K562 (cell line): ENCODE measurements around the gene BAD. TPM values are rescaled to one million over a fixed set of nuclear protein-coding genes. Genes with fewer than 3 reads are reported as not detected.

ENCODE experiments used
- ATAC-seq: fragments of 200-7000 bp; cut with Tn5 transposase; 3 replicates; pipeline ENCODE4 v1.9.1; 2020; ENCODE audit warnings: moderate library complexity
- BruUV-seq: library from RNA; stranded (reverse); fragments of 400-500 nt; replicated peaks from 2 replicates; lab custom pipeline; 2021; lab: Mats Ljungman, UMichigan
- CTCF ChIA-PET: fragments of 300-600 bp; formaldehyde crosslinking; extraction: SDS; loops from one replicate; lab custom pipeline; 2021; ENCODE audit warnings: low intra/inter-chr PET ratio; lab: Yijun Ruan, JAX
- POLR2A ChIA-PET: fragments of 300-600, 350-650 bp; sonication (Branson Sonifier 250); formaldehyde crosslinking; extraction: SDS; loops from one replicate; lab custom pipeline; 2021; ENCODE audit warnings: antibody characterized with exemption, inconsistent platforms; lab: Yijun Ruan, JAX
- DNase-seq, 4 experiments: peaks; one replicate each; pipeline versions ENCODE4 v3.0.0 to v3.0.0-alpha.2; 2011 to 2018; ENCODE audit warnings: low spot score in 3 of 4, mixed read lengths in 3 of 4; ENCODE audit errors: extremely low read depth in 1 of 4
- FAIRE-seq: peaks from 2 replicates; lab custom pipeline; 2011; peaks lifted over from hg19 to GRCh38; lab: Jason Lieb, UNC
- H2AFZ ChIP-seq: 2 replicates; pipeline ENCODE4 v1.6.0; 2011; ENCODE audit warnings: low read depth, low read length, control low read depth, inconsistent platforms
- H3K27ac ChIP-seq: fragments of 200-600 bp; 3 replicates; pipeline ENCODE4 v1.8.0; 2011; ENCODE audit warnings: low read depth, mild to moderate bottlenecking, control low read depth, inconsistent platforms, low read length, moderate library complexity, mixed read lengths; ENCODE audit errors: extremely low read depth
- H3K27me3 ChIP-seq, 2 experiments: fragments of 300-600 bp in 1 of 2; 2 replicates in 1 of 2; 3 replicates in 1 of 2; pipeline versions ENCODE4 v1.6.0 to v1.8.0; 2011; ENCODE audit warnings: inconsistent platforms in 2 of 2, low read length in 2 of 2, mild to moderate bottlenecking in 1 of 2, mixed read lengths in 1 of 2, moderate library complexity in 1 of 2; ENCODE audit not compliant: control insufficient read depth in 2 of 2, insufficient read depth in 2 of 2
- H3K36me3 ChIP-seq: fragments of 300-600 bp; 3 replicates; pipeline ENCODE4 v1.8.0; 2011; ENCODE audit warnings: mild to moderate bottlenecking, low read length, inconsistent platforms; ENCODE audit not compliant: control insufficient read depth, insufficient read depth
- H3K4me1 ChIP-seq, 2 experiments: fragments of 200-600 bp in 1 of 2; replicated peaks in 1 of 2; 2 replicates in 1 of 2; 3 replicates in 1 of 2; pipeline versions ENCODE4 v1.5.1 to v1.8.0; 2011; ENCODE audit warnings: inconsistent platforms in 2 of 2, low read length in 2 of 2, mild to moderate bottlenecking in 1 of 2, mixed read lengths in 1 of 2, moderate library complexity in 1 of 2; ENCODE audit not compliant: control insufficient read depth in 2 of 2, insufficient read depth in 2 of 2
- H3K4me2 ChIP-seq: 2 replicates; pipeline ENCODE4 v1.6.1; 2011; ENCODE audit warnings: low read length, control low read depth, inconsistent platforms, mixed read lengths; ENCODE audit not compliant: insufficient read depth
- H3K4me3 ChIP-seq: fragments of 200-600 bp; sonication (generic), shearing (Covaris generic); 2 replicates; pipeline ENCODE4 v1.5.1; 2016; ENCODE audit warnings: control low read depth, inconsistent platforms
- H3K79me2 ChIP-seq: fragments of 200-600 bp; 3 replicates; pipeline ENCODE4 v1.8.0; 2011; ENCODE audit warnings: low read length, inconsistent platforms; ENCODE audit not compliant: control insufficient read depth, insufficient read depth
- H3K9ac ChIP-seq, 2 experiments: 2 replicates each; pipeline versions ENCODE4 v1.6.0 to v1.6.1; 2011; ENCODE audit warnings: low read depth in 2 of 2, low read length in 2 of 2, control low read depth in 1 of 2, inconsistent platforms in 1 of 2, mild to moderate bottlenecking in 1 of 2, mixed read lengths in 1 of 2; ENCODE audit not compliant: insufficient read depth in 1 of 2
- H3K9me1 ChIP-seq: one replicate; pipeline ENCODE4 v1.6.0; 2011; ENCODE audit warnings: inconsistent platforms, mild to moderate bottlenecking, low read length, moderate library complexity; ENCODE audit not compliant: control insufficient read depth, insufficient read depth
- H3K9me3 ChIP-seq: replicated peaks from 2 replicates; pipeline ENCODE4 v1.5.1; 2011; ENCODE audit warnings: low read depth, low read length, inconsistent platforms; ENCODE audit not compliant: control insufficient read depth, insufficient read depth
- H4K20me1 ChIP-seq: replicated peaks from 2 replicates; pipeline ENCODE4 v1.6.1; 2011; ENCODE audit warnings: low read length, inconsistent platforms, mixed read lengths; ENCODE audit not compliant: control insufficient read depth, insufficient read depth
- BRD4 ChIP-seq: fragments of 200-600 bp; sonication (generic); IDR thresholded peaks from 2 replicates; pipeline ENCODE4 v1.6.1; 2017; ENCODE audit warnings: inconsistent platforms
- CBFA2T2 ChIP-seq: fragments of 450-650 bp; conservative IDR thresholded peaks from 2 replicates; pipeline ENCODE4 v1.6.1; 2017; ENCODE audit warnings: mild to moderate bottlenecking
- FIP1L1 ChIP-seq: fragments of 200-400 bp; formaldehyde crosslinking; IDR thresholded peaks from 2 replicates; pipeline ENCODE4 v1.6.1; 2018; ENCODE audit warnings: mild to moderate bottlenecking, low read depth, low read length; ENCODE audit not compliant: poor library complexity, severe bottlenecking
- FOXA1 ChIP-seq: fragments of 450-650 bp; IDR thresholded peaks from 2 replicates; pipeline ENCODE4 v1.6.1; 2016; ENCODE audit warnings: mild to moderate bottlenecking, borderline replicate concordance
- GATAD2B ChIP-seq: fragments of 450-650 bp; IDR thresholded peaks from 2 replicates; pipeline ENCODE4 v1.6.1; 2017; ENCODE audit warnings: mild to moderate bottlenecking, borderline replicate concordance
- HDAC3 ChIP-seq: fragments of 450-650 bp; IDR thresholded peaks from 2 replicates; pipeline ENCODE4 v1.6.1; 2018; ENCODE audit warnings: borderline replicate concordance, mild to moderate bottlenecking, moderate library complexity; ENCODE audit not compliant: partially characterized antibody
- HDAC8 ChIP-seq: fragments of 450-650 bp; IDR thresholded peaks from 2 replicates; pipeline ENCODE4 v1.6.1; 2016; ENCODE audit warnings: mild to moderate bottlenecking, missing genetic modification characterization, moderate library complexity, missing compliant biosample characterization
- JUND ChIP-seq, 2 experiments: IDR thresholded peaks; 2 replicates in 1 of 2; 3 replicates in 1 of 2; pipeline ENCODE4 v1.6.1; 2011; ENCODE audit warnings: borderline replicate concordance in 2 of 2, low read depth in 2 of 2, low read length in 2 of 2, improper control_type of control experiment in 1 of 2, missing biosample characterization in 1 of 2, missing genetic modification characterization in 1 of 2, missing genetic modification reagents in 1 of 2
- MAFK ChIP-seq: IDR thresholded peaks from 2 replicates; pipeline ENCODE4 v1.6.1; 2011; ENCODE audit warnings: low read length, improper control_type of control experiment
- POLR2AphosphoS5 ChIP-seq: IDR thresholded peaks from 2 replicates; pipeline ENCODE4 v1.6.1; 2011; ENCODE audit warnings: mild to moderate bottlenecking, low read depth, low read length, moderate library complexity; ENCODE audit not compliant: control insufficient read depth, insufficient read depth
- POLR2G ChIP-seq: fragments of 200-400 bp; formaldehyde crosslinking; IDR thresholded peaks from 2 replicates; pipeline ENCODE4 v1.6.1; 2017; ENCODE audit warnings: low read depth, mild to moderate bottlenecking, antibody characterized with exemption, low read length, moderate library complexity
- SMARCB1 ChIP-seq: IDR thresholded peaks from 2 replicates; pipeline ENCODE4 v1.6.1; 2011; ENCODE audit warnings: improper control_type of control experiment, low read depth; ENCODE audit not compliant: insufficient read length
- SPI1 ChIP-seq: IDR thresholded peaks from 2 replicates; pipeline ENCODE4 v1.6.1; 2011; ENCODE audit warnings: low read depth, low read length, control low read depth, borderline replicate concordance
- TEAD2 ChIP-seq: fragments of 450-650 bp; IDR thresholded peaks from 2 replicates; pipeline ENCODE4 v1.6.1; 2016; ENCODE audit warnings: missing genetic modification characterization, control low read depth, missing compliant biosample characterization
- ZC3H4 ChIP-seq: sonication (generic); formaldehyde crosslinking; IDR thresholded peaks from 2 replicates; pipeline ENCODE4 v1.9.0; 2021; ENCODE audit warnings: missing genetic modification reagents, borderline replicate concordance
- ZNF740 ChIP-seq, 3 experiments: fragments of 200-800 bp in 1 of 3; sonication (Bioruptor generic) in 1 of 3; sonication (generic) in 1 of 3; formaldehyde crosslinking in 1 of 3; IDR thresholded peaks; 2 replicates each; pipeline versions ENCODE4 v1.6.1 to v1.8.0; 2016 to 2022; ENCODE audit warnings: mild to moderate bottlenecking in 2 of 3, missing compliant biosample characterization in 2 of 3, missing genetic modification characterization in 2 of 3, missing genetic modification reagents in 1 of 3
- WGBS: fragments of 100-300 bp; shearing (Covaris generic); methylation state at CpG from one replicate; pipeline ENCODE4 v1.1.6; 2016; ENCODE audit warnings: low coverage, mixed read lengths; ENCODE audit not compliant: insufficient coverage; ENCODE audit errors: missing lambda C conversion rate; 5-methylcytosine and 5-hydroxymethylcytosine counted together
- in situ Hi-C: fragments of 300-500 bp; cut with MboI; formaldehyde crosslinking; loops from 4 replicates; pipeline ENCODE4 v1.15.0; 2018; ENCODE audit warnings: inconsistent platforms, mixed read lengths
- intact Hi-C: fragments of 100-400 bp; cut with micrococcal nuclease; formaldehyde crosslinking; loops from 2 replicates; pipeline ENCODE4 v1.14.2; 2022
- polyA plus RNA-seq, 8 experiments: library from polyadenylated mRNA; depleted of rRNA in 4 of 8; stranded (reverse) in 5 of 8; unstranded in 3 of 8; fragments of >200 nt; fragmentation: Nextera tagmentation in 2 of 8; fragmentation: Illumina TruSeq in 1 of 8; extraction: Ambion mirVana in 2 of 8; extraction: Trizol in 1 of 8; gene quantifications; 2 replicates each; pipeline versions ENCODE4 v1.2.1 to v1.2.3, GENCODE V29; 2011 to 2014; ENCODE audit warnings: inconsistent platforms in 1 of 8, missing spikeins in 1 of 8
- total RNA-seq, 7 experiments: library from RNA; depleted of rRNA in 6 of 7; stranded (reverse); fragments of >200 nt in 6 of 7; fragmentation: Illumina TruSeq in 2 of 7; extraction: Trizol in 2 of 7; gene quantifications; 2 replicates each; pipeline versions ENCODE4 v1.2.1 to v1.2.3, GENCODE V29; 2011 to 2021; ENCODE audit warnings: low replicate concordance in 1 of 7
- TF ChIP-seq, protein P1 (sequence below), 2 experiments: IDR thresholded peaks; 2 replicates each; pipeline ENCODE4 v1.6.1; 2011; ENCODE audit warnings: borderline replicate concordance in 1 of 2, control low read depth in 1 of 2, low read depth in 1 of 2, low read length in 1 of 2, mild to moderate bottlenecking in 1 of 2, mixed read lengths in 1 of 2, moderate library complexity in 1 of 2; ENCODE audit not compliant: insufficient read depth in 1 of 2, insufficient read length in 1 of 2, poor library complexity in 1 of 2, severe bottlenecking in 1 of 2; ENCODE audit errors: extremely low read depth in 1 of 2
- TF ChIP-seq, protein P2 (sequence below): fragments of 450-650 bp; IDR thresholded peaks from 2 replicates; pipeline ENCODE4 v1.6.1; 2016; ENCODE audit warnings: antibody characterized with exemption

Gene BAD
- total and polyA plus RNA-seq, 9 of the 15 experiments (the other 6 are each of a cell fraction or from before 2014, with no cell fraction given) = 0.61 to 45.6 (median 11.8) TPM

GRCh38 chr11:64245401-64245796, 39.1 kb downstream of the BAD start:
- FAIRE-seq (no peak), DNase-seq (no peak), ATAC-seq (no peak)
- peaks cover 51% of the 10 kb centered on the region for H3K79me2 ChIP-seq
- in situ Hi-C loops = no loop called here
- BruUV-seq = no TSS peak
- H2AFZ ChIP-seq = no peak overlapping the region
- POLR2A ChIA-PET = interaction anchor here (0.6 to 7.8 kb wide), 8 partner anchors 8 to 60 kb away, joined by 3 to 58 read pairs (median 5); partner anchors contain the start of genes FERMT3, STIP1 and VEGFB
- 0 out of 2 replicates have a peak, but pooled peaks cover 3% of the 10 kb centered on the region for H4K20me1 ChIP-seq
- no peaks in the 10 kb centered on the region for H3K9me3 ChIP-seq
- 3% methylated on average over 4 of the region's 6 CpGs for WGBS
- intact Hi-C loops = loop anchor here (10.0 kb wide), 1 partner anchor 59 kb away; the partner anchor contains the start of genes CATSPERZ and ESRRA
- peak overlapping the region; percentile 98 for H3K27ac ChIP-seq
- H3K9me1 ChIP-seq = no peaks in the 10 kb centered on the region
- CTCF ChIA-PET = no interaction called here
- peaks cover 37% of the 10 kb centered on the region for H3K36me3 ChIP-seq
- H3K9ac ChIP-seq = peak overlapping the region; percentile 95 to 98
- H3K4me1 ChIP-seq = peaks cover 37 to 88% of the 10 kb centered on the region in 2 experiments
- H3K4me2 ChIP-seq = peak overlapping the region; percentile 99
- no peaks in the 10 kb centered on the region for H3K27me3 ChIP-seq
- H3K4me3 ChIP-seq = peak overlapping the region; percentile 98
- peak; percentile 48; the same call in 1 of the 2 replicates for TF ChIP-seq SPI1
- TF ChIP-seq FOXA1 = no peak
- TF ChIP-seq, protein P1, sequence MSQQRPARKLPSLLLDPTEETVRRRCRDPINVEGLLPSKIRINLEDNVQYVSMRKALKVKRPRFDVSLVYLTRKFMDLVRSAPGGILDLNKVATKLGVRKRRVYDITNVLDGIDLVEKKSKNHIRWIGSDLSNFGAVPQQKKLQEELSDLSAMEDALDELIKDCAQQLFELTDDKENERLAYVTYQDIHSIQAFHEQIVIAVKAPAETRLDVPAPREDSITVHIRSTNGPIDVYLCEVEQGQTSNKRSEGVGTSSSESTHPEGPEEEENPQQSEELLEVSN (IDR thresholded peaks at IDR 0.05; ENCODE audit: borderline replicate concordance in 1 of 2, extremely low read depth in 1 of 2, insufficient read depth in 1 of 2, insufficient read length in 1 of 2, low read depth in 1 of 2, low read length in 1 of 2, poor library complexity in 1 of 2, severe bottlenecking in 1 of 2) = no peak
- TF ChIP-seq ZNF740 (CRISPR knock-in tag; IDR thresholded peaks at IDR 0.05) = no peak
- 0 out of 4 replicates have a peak, but pooled peaks of 1 of the 2 experiments have one; percentile 24 for TF ChIP-seq ZNF740 (tag; IDR thresholded peaks at IDR 0.05)
- TF ChIP-seq SMARCB1 = no peak
- TF ChIP-seq POLR2AphosphoS5 = no peak
- TF ChIP-seq TEAD2 (tag) = no peak
- TF ChIP-seq CBFA2T2 = peak; percentile 51
- TF ChIP-seq, protein P2, sequence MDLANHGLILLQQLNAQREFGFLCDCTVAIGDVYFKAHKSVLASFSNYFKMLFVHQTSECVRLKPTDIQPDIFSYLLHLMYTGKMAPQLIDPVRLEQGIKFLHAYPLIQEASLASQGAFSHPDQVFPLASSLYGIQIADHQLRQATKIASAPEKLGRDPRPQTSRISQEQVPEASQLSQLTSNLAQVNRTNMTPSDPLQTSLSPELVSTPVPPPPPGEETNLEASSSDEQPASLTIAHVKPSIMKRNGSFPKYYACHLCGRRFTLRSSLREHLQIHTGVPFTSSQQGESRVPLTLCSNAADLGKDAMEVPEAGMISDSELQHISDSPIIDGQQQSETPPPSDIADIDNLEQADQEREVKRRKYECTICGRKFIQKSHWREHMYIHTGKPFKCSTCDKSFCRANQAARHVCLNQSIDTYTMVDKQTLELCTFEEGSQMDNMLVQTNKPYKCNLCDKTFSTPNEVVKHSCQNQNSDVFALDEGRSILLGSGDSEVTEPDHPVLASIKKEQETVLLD = no peak
- TF ChIP-seq BRD4 = no peak
- no peak for TF ChIP-seq HDAC3
- TF ChIP-seq JUND (IDR thresholded peaks at IDR 0.05; ENCODE audit: borderline replicate concordance, low read depth, low read length) = no peak
- TF ChIP-seq JUND (tag; IDR thresholded peaks at IDR 0.05; ENCODE audit: borderline replicate concordance, low read depth, low read length) = no peak
- no peak for TF ChIP-seq FIP1L1
- no peak for TF ChIP-seq MAFK
- TF ChIP-seq GATAD2B = no peak
- TF ChIP-seq ZC3H4 (CRISPR knock-in tag) = no peak
- peak; percentile 57; the same call in 1 of the 2 replicates for TF ChIP-seq POLR2G
- TF ChIP-seq HDAC8 (tag) = no peak
